GM21786 (cell line): Measurements from ENCODE around the gene TMIGD1.

Experiments used
- ATAC-seq: cut with Tn5 transposase; IDR thresholded peaks from one replicate; pipeline ENCODE4 v1.9.1; 2021; ENCODE audit not compliant: unreplicated experiment

TMIGD1 gene

DNA sequence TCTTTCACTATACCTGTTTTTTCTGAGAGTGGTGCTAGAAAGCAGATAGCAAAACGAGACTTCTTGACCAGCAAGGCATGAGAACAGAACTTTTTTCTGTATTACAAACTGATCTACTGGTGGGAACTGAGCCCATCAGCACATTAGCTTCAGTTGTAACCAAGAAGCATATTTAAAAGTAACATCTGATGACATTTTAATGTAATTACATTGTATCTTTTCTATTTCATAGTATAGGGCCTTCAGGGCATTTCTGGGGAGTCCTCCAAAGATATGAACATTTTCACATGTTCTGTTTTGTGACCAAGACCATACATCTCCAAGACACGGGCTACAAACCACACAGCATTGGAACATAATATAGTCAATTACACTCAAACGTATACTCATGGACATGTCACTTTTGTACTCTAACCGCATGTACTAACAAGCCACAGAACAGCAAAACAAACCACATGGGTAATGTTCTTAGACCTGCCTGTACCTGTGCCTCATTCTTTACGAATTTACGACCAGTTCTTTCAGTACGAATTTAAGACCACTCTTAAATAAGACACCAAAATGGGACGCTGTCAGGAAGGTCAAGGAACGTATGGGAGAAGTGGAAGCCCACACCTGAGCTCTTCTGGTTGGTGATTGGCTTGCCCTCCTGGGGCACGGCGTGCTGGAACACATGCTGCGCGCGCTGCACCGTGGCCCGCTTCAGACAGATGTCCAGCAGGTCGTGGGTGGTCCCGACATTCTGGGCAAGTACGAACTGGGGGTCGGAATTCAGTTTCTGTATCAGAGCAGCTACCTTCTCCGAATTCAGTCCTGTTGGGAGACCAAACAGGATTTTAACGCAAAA lies 42.9 kb downstream of the TMIGD1 start:
- peak; percentile 37 for ATAC-seq

DNA sequence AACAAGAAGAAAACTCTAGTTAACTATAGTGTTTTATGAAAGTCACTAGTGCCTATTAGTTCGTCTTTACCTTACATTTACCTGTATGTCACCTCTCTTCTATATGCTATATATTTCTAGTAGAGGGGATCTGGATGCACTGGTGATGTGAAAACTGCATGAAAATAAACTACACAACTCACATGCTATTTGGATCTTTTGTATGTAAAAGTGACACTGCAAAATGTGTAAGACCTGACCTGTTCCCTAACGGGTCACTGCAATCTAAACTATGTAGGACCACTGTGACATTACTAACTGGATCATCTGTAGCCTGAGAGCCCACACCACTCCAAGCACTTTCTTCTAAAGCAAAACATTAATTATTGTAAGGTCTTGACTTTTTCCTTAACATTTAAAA lies 43.8 kb downstream of the TMIGD1 start:
- ATAC-seq: no peak

DNA sequence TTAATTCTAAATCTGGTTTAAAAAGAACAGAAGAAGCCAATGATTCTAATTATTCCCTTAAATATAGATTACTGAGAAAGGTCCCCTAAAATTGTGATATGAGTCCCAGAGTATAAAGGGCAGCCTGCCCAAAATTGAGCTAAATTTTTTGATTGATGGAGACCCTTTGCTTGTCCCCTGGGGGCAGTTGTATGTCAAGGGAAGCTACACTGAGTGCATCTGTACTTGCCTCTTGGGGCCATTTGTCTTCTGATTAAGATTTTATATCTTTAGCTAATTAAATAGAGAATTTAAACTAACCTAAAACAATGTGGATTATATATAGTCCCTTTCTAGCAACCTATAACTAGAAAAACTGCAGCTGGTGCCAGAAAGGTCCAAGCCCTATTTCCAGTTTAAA lies 54.7 kb downstream of the TMIGD1 start:
- no peak for ATAC-seq

DNA sequence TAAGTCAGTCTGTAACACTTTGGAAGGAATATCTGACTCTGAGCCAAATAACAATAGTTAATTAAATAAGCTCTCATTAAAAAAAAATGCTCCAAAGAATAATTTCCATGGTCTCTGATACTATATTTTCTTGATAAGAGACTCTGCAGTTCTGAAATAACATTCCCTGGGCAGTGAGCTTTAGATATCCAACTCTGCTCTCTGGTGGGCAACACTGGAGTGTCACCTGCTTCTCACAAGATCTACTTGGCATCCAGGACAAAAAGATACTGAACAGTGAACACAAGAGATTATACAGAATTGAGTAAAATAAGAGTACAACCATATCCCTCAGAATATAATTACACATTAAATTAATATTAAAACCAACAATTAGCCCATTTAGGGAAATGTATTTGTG lies 55.8 kb downstream of the TMIGD1 start:
- ATAC-seq: no peak

DNA sequence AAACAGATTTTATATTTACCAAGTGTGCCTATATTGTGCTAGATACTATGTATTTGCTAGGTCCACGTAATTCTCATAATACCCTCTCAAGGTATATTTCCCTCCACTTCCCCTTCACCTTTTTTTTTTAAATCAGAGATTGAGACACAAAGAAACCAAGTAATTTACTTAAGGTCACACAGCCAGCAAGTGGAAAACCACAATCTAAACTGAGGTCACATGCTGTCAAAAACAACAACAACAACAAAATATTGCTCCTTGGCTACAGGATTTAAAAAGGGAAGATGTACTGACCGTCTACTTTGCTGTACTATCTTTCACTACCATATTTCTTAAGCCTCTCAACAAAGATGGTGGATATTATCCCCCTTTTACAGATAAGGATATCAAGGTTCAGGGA lies 57.9 kb downstream of the TMIGD1 start:
- ATAC-seq: no peak

DNA sequence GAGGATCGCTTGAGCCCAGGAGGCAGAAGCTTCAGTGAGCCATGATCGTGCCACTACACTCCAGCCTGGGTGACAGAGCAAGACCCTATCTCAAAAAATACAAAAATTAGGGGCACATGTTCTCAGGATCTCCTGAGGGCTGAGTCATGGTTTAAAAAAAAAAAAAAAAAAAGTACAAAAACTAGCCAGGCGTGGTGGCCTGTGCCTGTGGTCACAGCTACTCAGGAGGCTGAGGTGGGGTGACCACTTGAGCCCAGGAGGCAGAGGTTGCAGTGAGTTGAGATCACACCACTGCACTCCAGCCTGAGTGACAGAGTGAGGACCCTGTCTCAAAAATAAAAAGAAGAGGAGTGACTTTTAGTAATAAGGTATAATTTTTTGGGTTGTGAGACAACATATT lies 59.0 kb downstream of the TMIGD1 start:
- no peak for ATAC-seq

DNA sequence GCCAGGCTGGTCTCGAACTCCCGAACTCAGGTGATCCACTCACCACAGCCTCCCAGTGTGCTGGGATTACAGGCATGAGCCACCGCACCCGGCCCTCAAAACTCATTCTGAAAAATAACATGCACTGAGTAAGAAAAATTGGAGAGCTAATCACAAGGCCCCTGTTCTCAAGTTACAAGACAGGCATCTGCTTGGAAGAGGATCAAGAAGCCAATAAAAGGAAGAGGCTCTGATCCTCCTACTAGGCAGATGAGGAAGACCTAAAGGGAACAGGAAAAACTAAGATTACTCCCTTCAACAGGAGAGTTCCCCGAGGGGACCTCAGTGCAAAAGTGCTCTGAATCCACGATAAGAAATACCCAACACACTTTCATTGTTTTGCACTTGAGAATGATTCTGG lies 60.5 kb downstream of the TMIGD1 start:
- no peak for ATAC-seq

DNA sequence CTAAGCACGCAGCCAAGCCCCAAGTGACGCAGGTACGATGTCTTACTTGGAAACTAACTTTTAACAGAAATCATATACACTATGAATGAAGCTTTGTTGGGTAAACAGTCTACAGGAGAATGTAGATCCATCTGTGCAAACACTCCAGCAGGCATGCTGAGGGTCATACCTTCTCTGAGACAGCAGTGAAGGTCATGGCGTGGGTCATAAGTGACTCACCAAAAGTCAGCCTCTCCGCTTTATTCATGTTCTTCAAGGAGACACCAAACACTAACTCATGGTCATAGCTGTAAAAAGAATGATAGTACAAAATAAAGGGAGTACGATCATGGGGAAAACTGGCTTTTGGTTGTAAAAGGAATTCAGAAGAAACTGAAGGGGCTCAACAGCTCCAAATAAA lies 62.8 kb downstream of the TMIGD1 start:
- ATAC-seq: no peak

DNA sequence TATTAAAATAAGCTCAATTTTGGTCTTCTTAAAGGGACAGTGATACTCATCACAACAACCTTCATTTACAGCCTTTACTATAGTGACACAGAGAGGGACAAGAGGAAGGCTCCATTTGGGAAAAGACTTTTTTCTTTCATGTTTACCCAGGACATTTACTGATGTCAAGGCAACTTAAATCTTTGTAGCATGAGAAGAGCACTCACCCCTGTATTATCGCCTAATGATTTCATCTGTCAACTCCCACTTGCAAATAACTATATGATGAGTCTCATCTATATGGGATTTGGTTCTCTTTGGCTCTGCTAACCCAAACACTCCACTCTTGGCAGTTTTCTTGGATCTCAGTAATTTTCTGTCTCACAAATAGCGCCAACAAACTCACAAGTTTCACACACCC lies 66.2 kb downstream of the TMIGD1 start:
- no peak for ATAC-seq
